ENCODE data around the gene SNAPC1.
"Not testable (repeated sequence)": the region's sequence is repeated elsewhere in the genome, so short reads cannot be mapped to it uniquely, and the experiment has no call there.

Gene SNAPC1

DNA sequence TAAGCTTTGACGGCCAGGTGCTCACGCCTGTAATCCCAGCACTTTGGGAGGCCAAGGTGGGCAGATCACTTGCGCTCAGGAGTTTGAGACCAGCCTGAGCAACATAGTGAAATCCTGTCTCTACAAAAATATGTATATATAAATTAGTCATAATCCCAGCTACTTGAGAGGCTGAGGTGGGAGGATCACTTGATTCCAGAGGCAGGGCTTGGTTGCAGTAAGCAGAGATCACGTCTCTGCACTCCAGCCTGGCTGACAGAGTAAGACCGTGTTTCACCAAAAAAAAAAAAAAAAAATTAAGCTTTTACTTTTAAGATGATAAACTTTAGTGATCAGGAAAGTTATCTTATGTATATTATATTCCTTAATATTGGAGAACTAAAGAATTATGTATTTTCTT, 18.0 kb upstream of the SNAPC1 start:
- Histone ChIP-seq H3K36me3 (ENCODE audit: low read length) (peaks cover 61% of the 10 kb centered on the region), H3K79me2 (ENCODE audit: insufficient read depth, low read length) (peaks cover 30% of the 10 kb centered on the region; the same call in 1 of the 2 replicates), H3F3A (ENCODE audit: insufficient read depth) (peaks cover 54% of the 10 kb centered on the region), H3K27me3 (ENCODE audit: low read length) (no peaks in the 10 kb centered on the region), H3K4me3 (ENCODE audit: insufficient read depth, low read length, poor library complexity, severe bottlenecking) (no peak overlapping the region), H3K27ac (ENCODE audit: low read depth, low read length) (no peak overlapping the region), H3K4me2 (ENCODE audit: low read depth, low read length, poor library complexity, severe bottlenecking) (no peak overlapping the region), H4K20me1 (ENCODE audit: low read depth, low read length) (0 out of 2 replicates have a peak, but pooled peaks cover 6% of the 10 kb centered on the region), H3K9me3 (ENCODE audit: insufficient read depth, low read length) (no peaks in the 10 kb centered on the region), H3K9ac (ENCODE audit: low read length) (no peak overlapping the region), H3K9me2 (replicated peaks; ENCODE audit: insufficient read depth, low read length) (no peaks in the 10 kb centered on the region), H2AFZ (ENCODE audit: low read depth, low read length, severe bottlenecking) (no peak overlapping the region)
- TF ChIP-seq CTCF (IDR thresholded peaks at IDR 0.05; ENCODE audit: insufficient read depth, low read length, poor library complexity, severe bottlenecking) = no peak
- no peak for TF ChIP-seq EZH2phosphoT487 (conservative IDR thresholded peaks at IDR 0.05; ENCODE audit: low read length)

GRCh38 chr14:61746346-61746745, 15.9 kb upstream of the SNAPC1 start:
- H3K9me2 ChIP-seq (replicated peaks; ENCODE audit: insufficient read depth, low read length); H4K20me1 ChIP-seq (ENCODE audit: low read depth, low read length); H3K9ac ChIP-seq (ENCODE audit: low read length); H3K4me3 ChIP-seq (ENCODE audit: insufficient read depth, low read length, poor library complexity, severe bottlenecking); H2AFZ ChIP-seq (ENCODE audit: low read depth, low read length, severe bottlenecking); H3K9me3 ChIP-seq (ENCODE audit: insufficient read depth, low read length); H3K27me3 ChIP-seq (ENCODE audit: low read length): not testable (repeated sequence)
- Histone ChIP-seq H3F3A (ENCODE audit: insufficient read depth) (peaks cover 57% of the 10 kb centered on the region), H3K27ac (ENCODE audit: low read depth, low read length) (peak overlapping the region; percentile 66), H3K36me3 (ENCODE audit: low read length) (peaks cover 48% of the 10 kb centered on the region), H3K79me2 (ENCODE audit: insufficient read depth, low read length) (peaks cover 37% of the 10 kb centered on the region; the same call in 1 of the 2 replicates), H3K4me2 (ENCODE audit: low read depth, low read length, poor library complexity, severe bottlenecking) (peak overlapping the region; percentile 83)

- Histone ChIP-seq H4K20me1 (ENCODE audit: low read depth, low read length) (0 out of 2 replicates have a peak, but pooled peaks cover 6% of the 10 kb centered on the region), H3K27me3 (ENCODE audit: low read length) (no peaks in the 10 kb centered on the region), H2AFZ (ENCODE audit: low read depth, low read length, severe bottlenecking) (no peak overlapping the region), H3K36me3 (ENCODE audit: low read length) (peaks cover 44% of the 10 kb centered on the region), H3K9me2 (replicated peaks; ENCODE audit: insufficient read depth, low read length) (no peaks in the 10 kb centered on the region), H3K79me2 (ENCODE audit: insufficient read depth, low read length) (peaks cover 37% of the 10 kb centered on the region; the same call in 1 of the 2 replicates), H3K9ac (ENCODE audit: low read length) (no peak overlapping the region), H3K4me2 (ENCODE audit: low read depth, low read length, poor library complexity, severe bottlenecking) (peak overlapping the region; percentile 83), H3K9me3 (ENCODE audit: insufficient read depth, low read length) (no peaks in the 10 kb centered on the region), H3K4me3 (ENCODE audit: insufficient read depth, low read length, poor library complexity, severe bottlenecking) (no peak overlapping the region), H3F3A (ENCODE audit: insufficient read depth) (peaks cover 63% of the 10 kb centered on the region), H3K27ac (ENCODE audit: low read depth, low read length) (peak overlapping the region; percentile 66)
- TF ChIP-seq CTCF (IDR thresholded peaks at IDR 0.05; ENCODE audit: insufficient read depth, low read length, poor library complexity, severe bottlenecking) (no peak), EZH2phosphoT487 (conservative IDR thresholded peaks at IDR 0.05; ENCODE audit: low read length) (no peak)
Measured at GRCh38 chr14:61746881-61747280, 15.3 kb upstream of the SNAPC1 start.

DNA sequence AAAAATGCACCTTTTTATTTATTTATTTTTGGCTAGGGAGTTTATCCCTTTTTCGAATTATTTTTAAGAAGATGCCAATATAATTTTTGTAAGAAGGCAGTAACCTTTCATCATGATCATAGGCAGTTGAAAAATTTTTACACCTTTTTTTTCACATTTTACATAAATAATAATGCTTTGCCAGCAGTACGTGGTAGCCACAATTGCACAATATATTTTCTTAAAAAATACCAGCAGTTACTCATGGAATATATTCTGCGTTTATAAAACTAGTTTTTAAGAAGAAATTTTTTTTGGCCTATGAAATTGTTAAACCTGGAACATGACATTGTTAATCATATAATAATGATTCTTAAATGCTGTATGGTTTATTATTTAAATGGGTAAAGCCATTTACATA, 14.9 kb upstream of the SNAPC1 start:
- Histone ChIP-seq H3K79me2 (ENCODE audit: insufficient read depth, low read length) (peaks cover 34% of the 10 kb centered on the region; the same call in 1 of the 2 replicates), H3K36me3 (ENCODE audit: low read length) (peaks cover 39% of the 10 kb centered on the region)

More for the DNA sequence above, 14.9 kb upstream of the SNAPC1 start:
- Histone ChIP-seq H3K9me2 (replicated peaks; ENCODE audit: insufficient read depth, low read length) (no peaks in the 10 kb centered on the region), H4K20me1 (ENCODE audit: low read depth, low read length) (0 out of 2 replicates have a peak, but pooled peaks cover 6% of the 10 kb centered on the region), H3F3A (ENCODE audit: insufficient read depth) (peaks cover 67% of the 10 kb centered on the region), H3K9ac (ENCODE audit: low read length) (no peak overlapping the region), H2AFZ (ENCODE audit: low read depth, low read length, severe bottlenecking) (no peak overlapping the region), H3K4me3 (ENCODE audit: insufficient read depth, low read length, poor library complexity, severe bottlenecking) (no peak overlapping the region), H3K27me3 (ENCODE audit: low read length) (no peaks in the 10 kb centered on the region), H3K4me2 (ENCODE audit: low read depth, low read length, poor library complexity, severe bottlenecking) (peak overlapping the region; percentile 83), H3K9me3 (ENCODE audit: insufficient read depth, low read length) (no peaks in the 10 kb centered on the region), H3K27ac (ENCODE audit: low read depth, low read length) (peak overlapping the region; percentile 66)
- TF ChIP-seq EZH2phosphoT487 (conservative IDR thresholded peaks at IDR 0.05; ENCODE audit: low read length) (no peak), CTCF (IDR thresholded peaks at IDR 0.05; ENCODE audit: insufficient read depth, low read length, poor library complexity, severe bottlenecking) (no peak)
